K562 (cell line): ENCODE results near the gene SMPDL3B. TPM values are rescaled to one million over a fixed set of nuclear protein-coding genes. Genes with fewer than 3 reads are reported as not detected.

ENCODE experiments used
- ATAC-seq: fragments of 200-7000 bp; cut with Tn5 transposase; 3 replicates; pipeline ENCODE4 v1.9.1; 2020; ENCODE audit warnings: moderate library complexity
- BruUV-seq: library from RNA; stranded (reverse); fragments of 400-500 nt; replicated peaks from 2 replicates; lab custom pipeline; 2021; lab: Mats Ljungman, UMichigan
- CTCF ChIA-PET: fragments of 300-600 bp; formaldehyde crosslinking; extraction: SDS; loops from one replicate; lab custom pipeline; 2021; ENCODE audit warnings: low intra/inter-chr PET ratio; lab: Yijun Ruan, JAX
- POLR2A ChIA-PET: fragments of 300-600, 350-650 bp; sonication (Branson Sonifier 250); formaldehyde crosslinking; extraction: SDS; loops from one replicate; lab custom pipeline; 2021; ENCODE audit warnings: antibody characterized with exemption, inconsistent platforms; lab: Yijun Ruan, JAX
- DNase-seq, 4 experiments: peaks; one replicate each; pipeline versions ENCODE4 v3.0.0 to v3.0.0-alpha.2; 2011 to 2018; ENCODE audit warnings: low spot score in 3 of 4, mixed read lengths in 3 of 4; ENCODE audit errors: extremely low read depth in 1 of 4
- FAIRE-seq: peaks from 2 replicates; lab custom pipeline; 2011; peaks lifted over from hg19 to GRCh38; lab: Jason Lieb, UNC
- H2AFZ ChIP-seq: 2 replicates; pipeline ENCODE4 v1.6.0; 2011; ENCODE audit warnings: low read depth, low read length, control low read depth, inconsistent platforms
- H3K27ac ChIP-seq: fragments of 200-600 bp; 3 replicates; pipeline ENCODE4 v1.8.0; 2011; ENCODE audit warnings: low read depth, mild to moderate bottlenecking, control low read depth, inconsistent platforms, low read length, moderate library complexity, mixed read lengths; ENCODE audit errors: extremely low read depth
- H3K27me3 ChIP-seq, 2 experiments: fragments of 300-600 bp in 1 of 2; 2 replicates in 1 of 2; 3 replicates in 1 of 2; pipeline versions ENCODE4 v1.6.0 to v1.8.0; 2011; ENCODE audit warnings: inconsistent platforms in 2 of 2, low read length in 2 of 2, mild to moderate bottlenecking in 1 of 2, mixed read lengths in 1 of 2, moderate library complexity in 1 of 2; ENCODE audit not compliant: control insufficient read depth in 2 of 2, insufficient read depth in 2 of 2
- H3K36me3 ChIP-seq: fragments of 300-600 bp; 3 replicates; pipeline ENCODE4 v1.8.0; 2011; ENCODE audit warnings: mild to moderate bottlenecking, low read length, inconsistent platforms; ENCODE audit not compliant: control insufficient read depth, insufficient read depth
- H3K4me1 ChIP-seq, 2 experiments: fragments of 200-600 bp in 1 of 2; replicated peaks in 1 of 2; 2 replicates in 1 of 2; 3 replicates in 1 of 2; pipeline versions ENCODE4 v1.5.1 to v1.8.0; 2011; ENCODE audit warnings: inconsistent platforms in 2 of 2, low read length in 2 of 2, mild to moderate bottlenecking in 1 of 2, mixed read lengths in 1 of 2, moderate library complexity in 1 of 2; ENCODE audit not compliant: control insufficient read depth in 2 of 2, insufficient read depth in 2 of 2
- H3K4me2 ChIP-seq: 2 replicates; pipeline ENCODE4 v1.6.1; 2011; ENCODE audit warnings: low read length, control low read depth, inconsistent platforms, mixed read lengths; ENCODE audit not compliant: insufficient read depth
- H3K4me3 ChIP-seq: fragments of 200-600 bp; sonication (generic), shearing (Covaris generic); 2 replicates; pipeline ENCODE4 v1.5.1; 2016; ENCODE audit warnings: control low read depth, inconsistent platforms
- H3K79me2 ChIP-seq: fragments of 200-600 bp; 3 replicates; pipeline ENCODE4 v1.8.0; 2011; ENCODE audit warnings: low read length, inconsistent platforms; ENCODE audit not compliant: control insufficient read depth, insufficient read depth
- H3K9ac ChIP-seq, 2 experiments: 2 replicates each; pipeline versions ENCODE4 v1.6.0 to v1.6.1; 2011; ENCODE audit warnings: low read depth in 2 of 2, low read length in 2 of 2, control low read depth in 1 of 2, inconsistent platforms in 1 of 2, mild to moderate bottlenecking in 1 of 2, mixed read lengths in 1 of 2; ENCODE audit not compliant: insufficient read depth in 1 of 2
- H3K9me1 ChIP-seq: one replicate; pipeline ENCODE4 v1.6.0; 2011; ENCODE audit warnings: inconsistent platforms, mild to moderate bottlenecking, low read length, moderate library complexity; ENCODE audit not compliant: control insufficient read depth, insufficient read depth
- H3K9me3 ChIP-seq: replicated peaks from 2 replicates; pipeline ENCODE4 v1.5.1; 2011; ENCODE audit warnings: low read depth, low read length, inconsistent platforms; ENCODE audit not compliant: control insufficient read depth, insufficient read depth
- H4K20me1 ChIP-seq: replicated peaks from 2 replicates; pipeline ENCODE4 v1.6.1; 2011; ENCODE audit warnings: low read length, inconsistent platforms, mixed read lengths; ENCODE audit not compliant: control insufficient read depth, insufficient read depth
- CHD2 ChIP-seq: IDR thresholded peaks from 2 replicates; pipeline ENCODE4 v1.6.1; 2011; ENCODE audit warnings: low read depth, low read length
- CXXC5 ChIP-seq: fragments of 250-450 bp; sonication (Bioruptor Pico); IDR thresholded peaks from 2 replicates; pipeline ENCODE4 v1.8.0; 2022; ENCODE audit warnings: inconsistent platforms, mild to moderate bottlenecking, moderate library complexity
- ELF1 ChIP-seq: fragments of 200-800 bp; sonication (Bioruptor generic); IDR thresholded peaks from 2 replicates; pipeline ENCODE4 v1.6.1; 2016; ENCODE audit warnings: missing genetic modification characterization, missing compliant biosample characterization
- ERF ChIP-seq: fragments of 450-650 bp; formaldehyde crosslinking; IDR thresholded peaks from 2 replicates; pipeline ENCODE4 v1.4.0; 2020; ENCODE audit warnings: mild to moderate bottlenecking, mixed read lengths
- HMG20A ChIP-seq: fragments of 450-650 bp; formaldehyde crosslinking; conservative IDR thresholded peaks from 2 replicates; pipeline ENCODE4 v1.4.0; 2020; ENCODE audit warnings: mild to moderate bottlenecking, mixed read lengths
- NONO ChIP-seq, 2 experiments: fragments of 200-400 bp in 1 of 2; fragments of 450-650 bp in 1 of 2; formaldehyde crosslinking in 1 of 2; IDR thresholded peaks; 2 replicates each; pipeline ENCODE4 v1.6.1; 2017; ENCODE audit warnings: low read depth in 2 of 2, mild to moderate bottlenecking in 2 of 2, moderate library complexity in 2 of 2, low read length in 1 of 2
- NR2C1 ChIP-seq, 2 experiments: fragments of 450-650 bp; IDR thresholded peaks; 2 replicates each; pipeline ENCODE4 v1.6.1; 2017; ENCODE audit warnings: mild to moderate bottlenecking in 2 of 2, antibody characterized with exemption in 1 of 2, inconsistent platforms in 1 of 2, missing compliant biosample characterization in 1 of 2, missing genetic modification characterization in 1 of 2
- NUFIP1 ChIP-seq: fragments of 450-650 bp; IDR thresholded peaks from 2 replicates; pipeline ENCODE4 v1.6.1; 2018; ENCODE audit not compliant: partially characterized antibody
- RBM39 ChIP-seq: fragments of 200-400 bp; formaldehyde crosslinking; optimal IDR thresholded peaks from 2 replicates; pipeline ENCODE3; 2018; ENCODE audit warnings: low read depth, low read length
- SIRT6 ChIP-seq: IDR thresholded peaks from one replicate; pipeline ENCODE4 v1.6.1; 2012; ENCODE audit warnings: low read depth, mild to moderate bottlenecking, control low read depth, inconsistent platforms, low read length, moderate library complexity
- SMARCB1 ChIP-seq: IDR thresholded peaks from 2 replicates; pipeline ENCODE4 v1.6.1; 2011; ENCODE audit warnings: improper control_type of control experiment, low read depth; ENCODE audit not compliant: insufficient read length
- TBL1XR1 ChIP-seq, 2 experiments: IDR thresholded peaks; 2 replicates each; pipeline ENCODE4 v1.6.1; 2012; ENCODE audit warnings: improper control_type of control experiment in 2 of 2, low read length in 2 of 2, mild to moderate bottlenecking in 1 of 2
- ZNF431 ChIP-seq: sonication (generic); formaldehyde crosslinking; IDR thresholded peaks from 2 replicates; pipeline ENCODE4 v1.8.0; 2022; ENCODE audit warnings: mild to moderate bottlenecking, missing genetic modification reagents
- ZNF785 ChIP-seq: fragments of 250-450 bp; sonication (Bioruptor Pico); IDR thresholded peaks from 2 replicates; pipeline ENCODE4 v1.4.0; 2020; ENCODE audit warnings: mild to moderate bottlenecking
- WGBS: fragments of 100-300 bp; shearing (Covaris generic); methylation state at CpG from one replicate; pipeline ENCODE4 v1.1.6; 2016; ENCODE audit warnings: low coverage, mixed read lengths; ENCODE audit not compliant: insufficient coverage; ENCODE audit errors: missing lambda C conversion rate; 5-methylcytosine and 5-hydroxymethylcytosine counted together
- in situ Hi-C: fragments of 300-500 bp; cut with MboI; formaldehyde crosslinking; loops from 4 replicates; pipeline ENCODE4 v1.15.0; 2018; ENCODE audit warnings: inconsistent platforms, mixed read lengths
- intact Hi-C: fragments of 100-400 bp; cut with micrococcal nuclease; formaldehyde crosslinking; loops from 2 replicates; pipeline ENCODE4 v1.14.2; 2022
- polyA plus RNA-seq, 8 experiments: library from polyadenylated mRNA; depleted of rRNA in 4 of 8; stranded (reverse) in 5 of 8; unstranded in 3 of 8; fragments of >200 nt; fragmentation: Nextera tagmentation in 2 of 8; fragmentation: Illumina TruSeq in 1 of 8; extraction: Ambion mirVana in 2 of 8; extraction: Trizol in 1 of 8; gene quantifications; 2 replicates each; pipeline versions ENCODE4 v1.2.1 to v1.2.3, GENCODE V29; 2011 to 2014; ENCODE audit warnings: inconsistent platforms in 1 of 8, missing spikeins in 1 of 8
- total RNA-seq, 7 experiments: library from RNA; depleted of rRNA in 6 of 7; stranded (reverse); fragments of >200 nt in 6 of 7; fragmentation: Illumina TruSeq in 2 of 7; extraction: Trizol in 2 of 7; gene quantifications; 2 replicates each; pipeline versions ENCODE4 v1.2.1 to v1.2.3, GENCODE V29; 2011 to 2021; ENCODE audit warnings: low replicate concordance in 1 of 7
- TF ChIP-seq, protein P1 (sequence below): fragments of 450-650 bp; formaldehyde crosslinking; IDR thresholded peaks from 2 replicates; pipeline ENCODE4 v1.4.0; 2020; ENCODE audit warnings: mild to moderate bottlenecking, moderate library complexity

The SMPDL3B gene
- total and polyA plus RNA-seq, 9 of the 15 experiments (the other 6 are each of a cell fraction or from before 2014, with no cell fraction given): 0.07 to 1.2 (median 0.73) TPM

DNA sequence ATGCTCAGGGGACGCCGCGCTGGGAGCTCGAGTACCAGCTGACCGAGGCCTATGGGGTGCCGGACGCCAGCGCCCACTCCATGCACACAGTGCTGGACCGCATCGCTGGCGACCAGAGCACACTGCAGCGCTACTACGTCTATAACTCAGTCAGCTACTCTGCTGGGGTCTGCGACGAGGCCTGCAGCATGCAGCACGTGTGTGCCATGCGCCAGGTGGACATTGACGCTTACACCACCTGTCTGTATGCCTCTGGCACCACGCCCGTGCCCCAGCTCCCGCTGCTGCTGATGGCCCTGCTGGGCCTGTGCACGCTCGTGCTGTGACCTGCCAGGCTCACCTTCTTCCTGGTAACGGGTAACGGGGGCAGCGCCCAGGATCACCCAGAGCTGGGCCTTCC is 23.7 kb downstream of the SMPDL3B start:
- no peak for ATAC-seq
- Histone ChIP-seq H3K36me3 (no peaks in the 10 kb centered on the region), H3K9me3 (no peaks in the 10 kb centered on the region), H3K27me3 (peaks cover 2 to 13% of the 10 kb centered on the region in 2 experiments; a peak in 2 of 5 replicates), H3K9me1 (no peaks in the 10 kb centered on the region), H3K4me3 (no peak overlapping the region), H2AFZ (no peak overlapping the region), H3K79me2 (no peaks in the 10 kb centered on the region), H3K4me2 (no peak overlapping the region), H3K4me1 (peaks cover 0 to 28% of the 10 kb centered on the region in 2 experiments; a peak in 3 of 5 replicates), H3K9ac (peak overlapping the region in 1 of 2 experiments; percentile 72; a peak in 1 of 4 replicates), H3K27ac (no peak overlapping the region), H4K20me1 (no peaks in the 10 kb centered on the region; the same call in 1 of the 2 replicates)
- no TSS peak for BruUV-seq
- POLR2A ChIA-PET: interaction anchor here (1.2 to 1.7 kb wide), 2 partner anchors 8 to 10 kb away, joined by 3 to 5 read pairs; no protein-coding TSS in a partner anchor
- no peak for DNase-seq
- whole genome bisulfite sequencing: 83% methylated on average over 26 of the region's 26 CpGs
- FAIRE-seq: no peak
- intact Hi-C loops (no loop called here), in situ Hi-C loops (no loop called here)
- CTCF ChIA-PET: no interaction called here
- no peak for TF ChIP-seq ZNF431 (CRISPR knock-in tag)
- no peak for TF ChIP-seq CXXC5 (CRISPR knock-in tag)
- TF ChIP-seq, protein P1, sequence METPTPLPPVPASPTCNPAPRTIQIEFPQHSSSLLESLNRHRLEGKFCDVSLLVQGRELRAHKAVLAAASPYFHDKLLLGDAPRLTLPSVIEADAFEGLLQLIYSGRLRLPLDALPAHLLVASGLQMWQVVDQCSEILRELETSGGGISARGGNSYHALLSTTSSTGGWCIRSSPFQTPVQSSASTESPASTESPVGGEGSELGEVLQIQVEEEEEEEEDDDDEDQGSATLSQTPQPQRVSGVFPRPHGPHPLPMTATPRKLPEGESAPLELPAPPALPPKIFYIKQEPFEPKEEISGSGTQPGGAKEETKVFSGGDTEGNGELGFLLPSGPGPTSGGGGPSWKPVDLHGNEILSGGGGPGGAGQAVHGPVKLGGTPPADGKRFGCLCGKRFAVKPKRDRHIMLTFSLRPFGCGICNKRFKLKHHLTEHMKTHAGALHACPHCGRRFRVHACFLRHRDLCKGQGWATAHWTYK (CRISPR knock-in tag): no peak
- TF ChIP-seq ELF1 (tag): no peak
- no peak for TF ChIP-seq NUFIP1
- TF ChIP-seq ZNF785 (CRISPR knock-in tag): no peak
- TF ChIP-seq SMARCB1: no peak
- TF ChIP-seq CHD2: no peak
- no peak for TF ChIP-seq HMG20A (CRISPR knock-in tag)
- TF ChIP-seq RBM39: no peak
- no peak for TF ChIP-seq ERF
- TF ChIP-seq NR2C1 (IDR thresholded peaks at IDR 0.05): no peak
- TF ChIP-seq NR2C1 (tag; IDR thresholded peaks at IDR 0.05): no peak
- TF ChIP-seq SIRT6: no peak
- no peak for TF ChIP-seq TBL1XR1 (IDR thresholded peaks at IDR 0.05; ENCODE audit: low read length in 2 of 2)
- no peak for TF ChIP-seq NONO (IDR thresholded peaks at IDR 0.05; ENCODE audit: low read depth in 2 of 2, low read length in 1 of 2)
